Measurements from ENCODE around the gene ZSCAN26.
A peak's percentile ranks its signal among the peaks of the same experiment; 100 is the strongest.
"Not testable (repeated sequence)": the region's sequence is repeated elsewhere in the genome, so short reads cannot be mapped to it uniquely, and the experiment has no call there.

ZSCAN26 gene

DNA sequence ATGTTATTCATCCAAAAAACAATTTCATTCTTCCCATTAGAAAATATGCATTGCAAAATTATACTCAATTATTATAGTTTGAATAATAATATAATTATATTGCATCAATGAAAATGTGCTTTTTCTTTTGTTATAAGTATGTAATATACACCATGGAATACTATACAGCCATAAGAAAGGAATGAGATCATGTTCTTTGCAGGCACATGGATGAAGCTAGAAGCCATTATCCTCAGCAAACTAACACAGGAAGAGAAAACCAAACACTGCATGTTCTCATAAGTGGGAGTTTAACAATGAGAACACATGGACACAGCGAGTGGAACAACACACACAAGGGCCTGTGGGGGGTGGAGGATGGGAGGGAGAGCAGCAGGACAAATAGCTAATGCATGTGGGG is 9.9 kb upstream of the ZSCAN26 start:
- no peak for DNase-seq (ENCODE audit: low spot score)

DNA sequence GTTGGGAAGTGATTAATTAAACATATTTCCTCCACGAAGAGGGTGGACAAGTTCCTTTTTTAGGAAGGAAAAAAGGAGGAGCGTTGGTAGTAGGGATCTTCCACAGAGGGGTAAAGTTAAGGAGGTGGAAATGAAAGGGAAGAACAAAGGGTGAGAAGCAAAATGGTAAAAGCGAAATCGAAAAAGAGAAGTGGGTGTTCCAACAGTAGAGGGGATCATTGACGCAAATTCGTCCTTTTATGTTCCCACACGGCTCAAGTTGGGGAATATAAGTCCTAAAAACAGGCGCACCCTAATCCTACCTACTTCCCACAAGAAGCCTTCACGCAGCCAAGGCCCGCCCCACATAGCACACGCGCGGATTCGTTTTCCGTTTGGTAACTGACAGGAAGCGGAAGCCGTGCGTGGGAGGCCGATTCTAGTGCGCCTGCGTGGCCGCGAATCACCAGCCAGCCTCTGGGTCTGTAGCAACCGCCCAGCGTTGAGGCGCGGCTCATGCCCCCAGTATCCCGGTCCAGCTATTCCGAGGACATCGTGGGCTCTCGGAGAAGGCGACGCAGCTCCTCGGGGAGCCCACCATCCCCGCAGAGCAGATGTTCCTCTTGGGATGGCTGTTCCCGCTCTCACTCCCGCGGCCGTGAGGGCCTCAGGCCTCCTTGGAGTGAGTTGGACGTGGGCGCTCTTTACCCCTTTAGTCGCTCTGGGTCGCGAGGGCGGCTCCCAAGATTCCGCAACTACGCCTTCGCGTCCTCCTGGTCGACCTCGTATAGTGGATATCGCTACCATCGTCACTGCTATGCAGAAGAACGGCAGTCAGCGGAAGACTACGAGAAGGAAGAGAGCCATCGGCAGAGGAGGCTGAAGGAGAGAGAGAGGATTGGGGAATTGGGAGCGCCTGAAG is 7.8 kb upstream of the ZSCAN26 start, which contains the start of gene NKAPL:
NKAPL (plus strand) TSS at position 421 of the 901 bp plus-strand sequence; CDS start at position 496, 75 bp downstream.
- DNase-seq (ENCODE audit: low spot score), result peak; percentile 75

DNA sequence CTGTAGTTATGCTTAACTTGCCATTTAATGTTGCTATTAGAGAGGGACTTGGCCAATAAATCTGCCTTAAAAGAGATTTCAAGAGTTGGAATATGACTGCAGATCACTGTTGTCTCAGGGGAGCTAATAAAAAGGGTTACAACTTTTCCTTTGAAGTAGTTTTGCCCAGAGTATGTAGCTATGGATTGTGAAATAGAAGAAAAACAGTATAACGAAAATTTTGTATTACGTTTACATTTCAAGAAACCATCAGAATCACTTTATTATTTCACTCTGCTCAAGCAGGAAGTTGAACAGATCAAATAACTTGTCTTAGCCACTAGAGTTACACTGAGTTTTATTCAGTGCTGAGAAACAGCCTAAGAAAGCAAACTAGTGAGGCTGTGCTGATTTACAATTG is 3.0 kb upstream of the ZSCAN26 start:
- no peak for DNase-seq (ENCODE audit: low spot score)

DNA sequence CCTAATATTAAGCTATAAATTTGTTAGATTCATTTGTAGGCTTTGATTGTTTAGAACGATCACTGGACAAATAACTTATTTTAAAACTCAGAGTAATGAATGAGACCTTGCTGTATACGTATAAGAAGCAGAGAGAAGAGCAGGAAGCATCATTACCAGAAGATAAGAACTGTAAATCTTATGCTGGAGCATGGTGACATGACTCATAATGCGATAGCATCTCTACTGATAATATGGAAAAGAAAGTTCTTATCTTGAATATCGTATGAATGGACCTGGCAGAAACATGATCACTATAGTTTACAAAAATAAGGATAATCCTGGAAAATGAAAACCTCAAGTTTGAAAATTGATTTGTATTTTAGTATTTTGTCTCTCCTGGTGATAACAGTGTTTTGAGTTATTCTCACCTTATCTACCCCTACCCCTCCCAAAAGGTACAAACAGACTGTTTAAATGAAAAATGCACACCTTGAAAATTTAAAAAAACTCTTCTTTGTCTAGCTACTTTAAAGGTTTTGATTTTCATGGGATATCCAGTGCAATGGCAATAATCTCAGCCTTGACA is 2.0 kb upstream of the ZSCAN26 start:
- no peak for DNase-seq (ENCODE audit: low spot score)

DNA sequence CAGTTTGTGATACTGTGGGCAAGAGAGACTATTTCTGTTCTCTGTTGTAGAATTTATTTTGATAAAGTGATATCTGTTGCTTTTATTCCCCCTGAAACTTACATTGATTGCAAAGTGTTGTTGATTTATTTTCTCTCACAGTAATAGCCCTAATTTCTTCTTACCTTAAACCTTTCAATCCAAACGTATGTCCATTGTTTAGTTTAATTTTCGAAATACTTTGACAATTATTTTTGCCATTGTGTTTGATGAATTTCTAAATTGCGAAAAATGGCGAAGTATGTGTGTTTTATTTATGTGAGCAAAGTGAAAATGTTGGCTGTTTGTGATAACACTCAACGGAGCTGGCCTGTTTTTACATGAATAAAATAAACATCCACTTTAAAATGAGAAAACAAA is 381 bp upstream of the ZSCAN26 start:
- DNase-seq (ENCODE audit: low spot score), result no peak

DNA sequence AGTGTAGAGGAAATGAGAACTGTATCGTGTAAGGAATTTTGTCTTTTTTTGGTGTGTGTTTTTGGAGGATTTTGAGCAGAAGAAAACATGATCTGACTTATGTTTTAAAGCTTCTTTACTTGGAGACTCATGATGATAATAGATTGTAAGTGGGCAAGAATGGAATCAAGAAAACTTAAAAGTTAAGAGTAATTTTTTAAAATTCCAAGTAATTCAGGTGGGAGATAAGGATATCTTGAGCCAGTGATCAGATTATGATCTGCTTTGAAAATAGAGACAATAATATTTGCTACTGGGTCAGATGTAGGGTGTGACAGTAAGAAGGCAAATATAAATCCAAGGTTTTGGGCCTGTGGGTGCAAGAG is 734 bp downstream of the ZSCAN26 start:
- DNase-seq (ENCODE audit: low spot score), result no peak

DNA sequence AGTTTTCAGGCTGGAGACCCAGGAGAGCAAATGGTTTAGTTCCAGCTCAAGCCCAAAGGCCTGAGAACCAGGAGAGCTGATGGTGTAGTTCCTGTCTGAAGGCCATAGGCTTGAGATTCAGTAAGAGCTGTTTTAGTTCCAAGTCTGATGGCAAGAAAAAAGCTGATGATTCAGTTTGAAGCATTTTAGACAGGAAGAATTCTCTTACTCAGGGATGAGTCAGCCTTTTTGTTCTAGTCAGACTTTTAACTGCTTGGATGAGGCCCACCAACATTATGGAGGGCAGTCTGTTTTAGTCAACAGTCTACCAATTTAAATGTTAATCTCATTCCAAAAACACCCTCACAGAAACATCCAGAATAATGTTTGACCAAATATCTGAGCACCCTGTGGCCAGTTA is 2.5 kb downstream of the ZSCAN26 start:
- no peak for DNase-seq (ENCODE audit: low spot score)

DNA sequence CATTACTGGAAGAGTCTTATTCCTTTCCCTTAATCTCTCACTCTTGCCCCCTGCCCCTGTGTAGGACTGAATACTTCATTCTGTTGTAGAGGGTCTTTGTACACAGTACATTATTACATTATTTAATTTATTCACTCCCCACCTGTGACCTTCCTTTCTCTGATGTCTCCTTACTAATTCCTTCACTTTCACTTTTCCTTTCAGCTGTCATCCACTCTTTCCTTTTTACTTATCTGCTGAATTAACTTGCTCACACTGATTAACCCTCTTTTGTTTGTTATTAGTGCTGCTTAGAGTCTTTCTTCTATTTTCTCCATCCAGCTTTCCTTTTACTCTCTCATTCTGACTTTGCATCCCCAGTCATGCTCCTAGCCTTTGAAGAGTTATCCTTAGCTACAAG is 7.9 kb downstream of the ZSCAN26 start:
- no peak for DNase-seq (ENCODE audit: low spot score)

DNA sequence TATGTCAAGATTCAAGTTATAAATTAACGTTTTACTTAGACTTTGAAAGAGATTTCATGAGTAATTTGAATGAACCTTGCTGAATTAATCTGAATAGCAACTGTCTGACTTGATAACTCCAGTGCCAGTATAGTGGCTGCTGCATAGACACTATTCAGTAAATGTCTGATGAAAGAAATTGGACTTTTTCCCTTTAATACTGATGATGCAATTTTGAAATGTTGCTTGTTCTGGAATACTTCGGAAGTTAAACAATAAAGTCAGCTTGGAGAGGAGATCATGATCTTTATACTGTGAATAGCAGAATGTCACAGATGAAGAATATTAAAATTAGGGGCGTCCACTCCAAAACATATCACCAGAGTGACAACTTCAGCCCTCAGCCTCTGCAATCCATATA is 10.8 kb downstream of the ZSCAN26 start:
- no peak for DNase-seq (ENCODE audit: low spot score)

DNA sequence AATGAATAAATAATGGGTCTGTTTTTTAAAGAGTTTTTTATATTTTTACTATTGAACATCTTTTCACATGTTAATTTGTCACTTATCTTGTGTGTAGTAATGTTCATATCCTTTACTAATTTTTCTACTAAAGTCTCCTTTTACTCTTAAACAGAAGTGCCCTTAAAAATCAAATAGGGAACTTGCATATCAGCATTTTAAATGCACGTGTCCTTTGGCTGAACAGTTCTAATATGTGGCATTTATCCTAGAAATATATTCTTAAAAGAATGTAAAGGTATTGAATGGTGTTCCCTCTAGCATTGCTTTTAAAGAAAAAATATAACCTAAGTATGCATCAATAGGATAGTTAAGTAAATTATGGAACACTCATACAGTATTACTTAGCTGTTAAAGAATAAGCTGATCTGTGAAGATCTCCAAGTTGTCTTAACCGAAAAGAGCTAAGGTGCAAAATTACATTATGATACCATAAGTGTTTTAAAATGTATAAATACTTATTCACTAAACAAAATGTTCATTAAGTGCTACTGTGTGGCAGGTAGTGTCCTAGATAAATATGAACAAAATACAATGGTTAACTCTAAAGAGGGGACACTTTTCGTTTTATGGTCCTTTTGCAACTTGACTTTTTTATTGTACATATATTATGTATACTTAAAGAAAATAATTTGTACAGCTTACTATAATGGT is 13.8 kb downstream of the ZSCAN26 start:
- DNase-seq (ENCODE audit: low spot score), result no peak

DNA sequence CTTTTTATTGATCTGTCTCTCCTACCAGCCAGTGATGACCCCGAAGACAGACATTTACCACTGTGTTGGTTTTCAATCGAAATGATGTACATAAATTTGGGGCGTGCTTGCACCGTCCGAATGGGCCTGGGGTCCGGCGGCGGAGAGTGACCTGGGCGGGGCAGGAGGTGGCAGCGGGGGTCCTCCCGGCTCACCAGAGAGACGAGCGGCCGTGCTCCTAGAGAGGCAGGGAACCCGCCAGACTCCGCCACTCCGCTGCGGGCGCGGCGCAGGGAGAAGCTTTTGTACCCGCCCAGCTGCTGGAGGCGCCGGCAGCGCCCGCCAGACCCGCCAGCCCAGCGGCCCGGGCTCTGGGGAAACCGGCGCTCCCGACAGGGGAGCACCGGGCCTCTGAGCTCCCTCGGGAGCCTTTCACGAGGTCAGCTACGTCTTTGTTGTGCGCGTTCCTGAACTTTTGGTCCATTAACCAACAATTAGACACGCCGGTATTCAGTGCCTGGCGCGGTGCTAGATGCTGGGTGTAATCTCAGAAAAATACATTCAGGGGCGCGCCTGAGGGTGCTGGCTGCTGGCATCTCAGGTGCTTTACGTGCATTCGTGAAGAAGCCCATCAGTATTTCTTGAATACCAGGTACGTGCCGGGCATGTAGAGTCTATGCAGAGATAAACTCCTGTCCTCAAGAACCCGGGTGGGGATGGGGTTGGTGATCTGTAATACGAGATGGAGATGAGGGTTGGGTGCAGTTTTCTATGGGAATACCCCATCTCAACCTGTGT is 14.5 kb downstream of the ZSCAN26 start, which contains the start of gene PGBD1:
PGBD1 (plus strand) TSS at position 285 of the 777 bp plus-strand sequence. CDS start 2,242 bp downstream, outside the sequence.
- DNase-seq (ENCODE audit: low spot score), result peak; percentile 83

DNA sequence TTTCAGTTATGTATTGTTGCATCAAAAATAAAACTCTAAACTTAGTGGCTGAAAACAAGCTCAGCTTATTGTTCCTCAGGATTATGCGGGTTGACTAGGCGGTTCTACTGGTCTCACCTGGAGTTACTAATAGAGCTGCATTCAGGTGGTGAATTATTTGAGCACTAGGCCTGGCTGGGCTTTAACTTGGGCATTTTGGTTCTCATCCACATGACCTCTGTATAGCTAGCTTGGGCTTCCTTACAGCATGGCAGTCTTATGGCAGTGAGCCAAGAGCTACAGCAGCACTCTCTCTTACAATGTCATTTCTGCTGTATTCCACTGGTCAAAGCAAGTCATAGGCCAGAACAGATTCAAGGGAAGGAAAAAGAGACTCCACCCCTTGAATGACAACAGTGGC is 16.0 kb downstream of the ZSCAN26 start:
- DNase-seq (ENCODE audit: low spot score), result no peak

DNA sequence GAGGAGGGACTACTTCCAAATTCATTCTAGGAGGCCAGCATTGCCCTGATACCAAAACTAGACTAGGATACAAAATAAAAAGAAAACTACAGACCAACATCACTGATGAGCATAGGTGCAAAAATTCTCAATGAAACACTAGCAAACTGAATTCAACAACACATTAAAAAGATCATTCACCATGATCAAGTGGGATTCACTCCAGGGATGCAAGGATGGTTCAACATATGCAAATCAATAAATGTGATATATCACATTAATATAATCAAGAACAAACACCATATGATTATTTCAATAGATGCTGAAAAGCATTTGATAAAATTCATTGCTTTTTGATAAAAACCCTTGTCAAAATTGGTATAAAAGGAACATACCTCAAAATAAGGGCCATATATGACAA is 24.6 kb downstream of the ZSCAN26 start:
- DNase-seq (ENCODE audit: low spot score), result no peak

DNA sequence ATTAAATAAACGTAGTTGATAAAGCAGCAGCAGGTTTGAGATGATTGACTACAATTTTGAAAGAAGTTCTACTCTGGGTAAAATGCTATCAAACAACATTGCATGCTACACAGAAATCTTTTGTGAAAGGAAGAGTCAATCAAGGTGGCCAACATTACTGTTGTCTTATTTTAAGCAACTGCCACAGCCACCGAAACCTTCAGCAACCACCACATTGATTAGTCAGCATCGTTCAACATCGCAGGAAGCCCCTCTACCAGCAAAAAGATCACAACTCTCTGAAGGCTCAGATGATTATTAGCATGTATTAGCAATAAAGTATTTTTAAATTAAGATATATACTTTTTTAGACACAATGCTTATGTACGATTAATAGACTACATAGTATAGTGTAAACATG is 28.4 kb downstream of the ZSCAN26 start:
- DNase-seq (ENCODE audit: low spot score), result no peak

DNA sequence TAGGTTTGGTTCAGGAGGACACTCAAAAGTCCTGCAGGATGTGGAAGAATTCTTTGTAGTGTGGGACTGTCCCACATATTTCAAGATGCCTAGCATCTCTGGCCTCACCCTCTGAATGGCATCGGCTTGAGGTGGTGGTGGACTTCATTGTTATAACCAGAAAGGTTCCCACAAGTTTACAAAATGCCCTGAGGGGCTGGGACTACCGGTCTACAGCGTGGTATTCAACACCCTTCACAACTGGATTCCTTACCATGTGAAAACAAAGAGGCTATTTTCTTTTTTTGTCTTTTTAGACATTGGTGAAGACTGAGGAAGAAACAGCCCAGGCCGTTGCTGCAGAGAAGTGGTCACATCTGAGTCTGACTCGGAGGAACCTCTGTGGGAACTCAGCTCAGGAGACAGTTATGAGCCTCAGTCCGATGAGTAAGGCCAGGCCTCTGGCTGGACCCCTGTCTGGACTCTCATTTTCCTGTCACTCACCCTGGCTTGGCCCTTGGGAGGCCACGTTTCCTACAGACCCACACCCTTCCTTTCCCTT is 29.6 kb downstream of the ZSCAN26 start:
- DNase-seq (ENCODE audit: low spot score), result no peak

DNA sequence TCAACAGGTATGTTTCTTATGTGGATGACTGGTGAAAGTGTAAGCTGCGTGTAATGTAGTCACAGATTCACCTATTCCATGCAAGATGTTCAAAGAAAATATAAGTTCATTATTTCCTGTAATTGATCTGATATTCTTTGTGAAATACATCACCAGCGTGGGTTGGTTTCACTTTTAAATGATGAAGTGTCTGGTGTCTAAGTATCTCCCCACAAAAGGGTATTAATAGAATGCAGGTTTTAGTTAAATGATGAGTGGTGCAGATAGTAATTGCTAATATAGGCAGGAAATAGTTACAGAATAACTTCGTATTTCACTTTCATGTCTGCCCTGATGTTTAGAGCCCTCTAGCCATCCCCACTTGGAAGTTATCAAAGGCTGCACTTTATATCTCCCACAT is 36.6 kb downstream of the ZSCAN26 start:
- no peak for DNase-seq (ENCODE audit: low spot score)

DNA sequence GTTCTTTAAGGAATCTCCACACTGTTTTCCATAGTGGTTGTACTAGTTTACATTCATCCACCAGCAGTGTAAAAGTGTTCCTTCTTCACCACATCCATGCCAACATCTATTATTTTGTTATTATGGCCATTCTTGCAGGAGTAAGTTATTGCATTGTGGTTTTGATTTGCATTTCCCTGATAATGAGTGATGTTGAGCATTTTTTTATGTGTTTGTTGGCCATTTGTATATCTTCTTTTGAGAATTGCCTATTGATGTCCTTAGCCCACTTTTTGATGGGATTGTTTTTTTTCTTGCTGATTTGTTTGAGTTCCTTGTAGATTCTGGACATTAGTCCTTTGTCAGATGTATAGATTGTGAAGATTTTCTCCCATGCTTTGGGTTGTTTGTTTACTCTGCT is 39.4 kb downstream of the ZSCAN26 start:
- not testable (repeated sequence) for DNase-seq (ENCODE audit: low spot score)

DNA sequence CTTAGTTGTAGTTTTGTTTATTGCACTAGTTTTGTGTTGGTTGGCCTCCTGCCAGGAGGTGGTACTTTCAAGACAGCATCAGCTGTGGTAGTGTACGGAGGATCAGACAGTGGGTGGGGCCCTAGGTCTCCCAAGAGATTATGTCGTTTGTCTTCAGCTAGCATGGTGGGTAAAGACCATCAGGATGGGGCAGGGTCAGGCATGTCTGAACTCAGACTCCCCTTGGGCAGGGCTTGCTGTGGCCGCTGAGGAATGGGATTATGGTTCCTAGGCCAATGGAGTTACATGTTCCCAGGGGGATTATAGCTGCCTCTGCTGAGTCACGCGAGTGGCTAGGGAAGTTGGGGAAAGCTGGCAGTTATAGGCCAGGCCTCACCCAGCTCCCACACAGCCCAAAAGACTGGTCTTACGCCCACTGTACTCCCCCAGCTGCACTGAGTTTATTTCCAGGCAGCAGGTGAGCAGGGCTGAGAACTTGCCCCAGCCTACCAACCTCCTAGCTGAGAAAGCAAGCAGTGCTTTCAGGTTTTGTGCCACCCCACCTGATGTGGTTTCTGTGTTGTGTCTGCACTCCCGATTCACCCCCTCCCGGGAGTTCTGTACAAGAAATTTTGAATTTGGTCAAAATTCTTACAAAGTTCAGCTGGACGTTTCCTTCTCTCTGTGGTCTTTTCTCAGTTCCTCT is 44.3 kb downstream of the ZSCAN26 start:
- no peak for DNase-seq (ENCODE audit: low spot score)

DNA sequence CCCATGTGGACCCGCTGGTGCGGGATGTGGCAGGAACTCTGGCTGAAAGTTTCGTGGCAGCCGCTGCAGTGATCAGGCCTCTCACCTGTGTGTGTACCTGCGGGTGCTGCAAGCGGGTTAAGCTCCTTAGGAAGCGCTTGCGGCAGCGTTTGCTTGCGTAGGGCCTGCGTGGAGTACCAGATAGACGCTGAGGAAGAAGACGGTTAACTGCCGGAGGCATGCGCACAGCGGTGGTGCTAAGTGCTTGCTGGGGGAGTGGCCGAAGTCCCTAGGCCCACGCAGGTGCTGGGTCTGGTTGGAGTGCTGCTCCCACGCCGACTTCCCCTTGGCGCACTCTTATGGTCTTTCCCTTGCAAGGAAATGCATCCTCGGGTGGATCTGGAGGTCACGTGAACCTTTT is 46.0 kb downstream of the ZSCAN26 start:
- no peak for DNase-seq (ENCODE audit: low spot score)

DNA sequence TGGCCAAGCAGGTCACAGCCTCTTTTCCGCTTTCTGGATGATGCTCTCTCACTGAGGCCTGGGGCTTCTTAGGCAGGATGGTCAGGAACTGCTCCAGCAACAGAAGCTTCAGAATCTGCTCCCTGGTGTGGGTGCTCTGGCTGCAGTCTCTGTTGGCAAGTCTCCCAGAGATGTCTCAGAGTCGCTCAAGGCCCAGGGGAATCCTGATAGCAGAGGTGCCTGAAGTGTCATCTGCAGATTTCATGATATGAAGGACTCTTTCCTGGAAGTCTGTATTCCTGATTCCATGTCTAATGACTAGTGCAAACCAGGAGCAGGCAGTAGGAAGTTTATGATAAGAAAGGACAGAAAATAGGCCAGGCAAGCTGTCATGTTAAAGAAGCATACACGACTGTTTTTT is 48.7 kb downstream of the ZSCAN26 start:
- DNase-seq (ENCODE audit: low spot score), result no peak

DNA sequence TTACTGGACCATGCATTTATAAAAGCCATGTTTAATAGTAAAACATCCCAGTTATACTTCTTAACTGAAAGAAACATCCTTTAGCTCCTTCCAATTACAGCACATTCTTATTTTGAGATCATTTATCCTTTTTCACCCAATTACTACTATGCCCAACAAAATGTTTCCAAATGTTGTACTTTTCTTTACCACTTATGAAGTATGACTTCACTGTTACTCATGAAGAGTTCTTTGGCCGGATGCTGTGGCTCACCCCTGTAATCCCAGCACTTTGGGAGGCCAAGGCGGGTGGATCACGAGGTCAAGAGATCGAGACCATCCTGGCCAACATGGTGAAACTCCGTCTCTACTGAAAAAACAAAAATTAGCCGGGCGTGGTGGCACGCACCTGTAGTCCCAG is 50.9 kb downstream of the ZSCAN26 start:
- not testable (repeated sequence) for DNase-seq (ENCODE audit: low spot score)
